BE2C (cell line): Measurements from ENCODE around the gene EHMT2.
A peak's percentile ranks its signal among the peaks of the same experiment; 100 is the strongest.

ENCODE experiments used
- DNase-seq: peaks from one replicate; pipeline ENCODE4 v3.0.0-alpha.2; 2020
- H3K27me3 ChIP-seq: fragments of 250-450 bp; sonication (Bioruptor Pico); 2 replicates; pipeline ENCODE4 v1.5.1; 2020; ENCODE audit warnings: mild to moderate bottlenecking
- H3K36me3 ChIP-seq: fragments of 250-450 bp; sonication (Bioruptor Pico); 2 replicates; pipeline ENCODE4 v1.5.1; 2020; ENCODE audit warnings: mild to moderate bottlenecking
- H3K4me1 ChIP-seq: fragments of 250-450 bp; sonication (Bioruptor Pico); 2 replicates; pipeline ENCODE4 v1.5.1; 2020
- H3K4me3 ChIP-seq: 2 replicates; pipeline ENCODE4 v1.5.1; 2011; ENCODE audit warnings: low read depth, low read length
- H3K9me3 ChIP-seq: fragments of 250-450 bp; sonication (Bioruptor Pico); 2 replicates; pipeline ENCODE4 v1.5.1; 2020
- CTCF ChIP-seq: IDR thresholded peaks from 2 replicates; pipeline ENCODE4 v1.5.1; 2012; ENCODE audit warnings: mild to moderate bottlenecking, low read depth, low read length

EHMT2 gene

GRCh38 chr6:31901415-31901952, 4.0 kb upstream of the EHMT2 start:
- peak; percentile 42 for DNase-seq
- TF ChIP-seq CTCF = no peak
- Histone ChIP-seq H3K27me3 (no peaks in the 10 kb centered on the region), H3K36me3 (peaks cover under 1% of the 10 kb centered on the region; the same call in 1 of the 2 replicates), H3K4me3 (peak overlapping the region; percentile 72), H3K4me1 (peaks cover 2% of the 10 kb centered on the region; the same call in 1 of the 2 replicates), H3K9me3 (no peaks in the 10 kb centered on the region)

- peaks cover 2% of the 10 kb centered on the region; the same call in 1 of the 2 replicates for H3K4me1 ChIP-seq
- H3K9me3 ChIP-seq = no peaks in the 10 kb centered on the region
- peak overlapping the region; percentile 72 for H3K4me3 ChIP-seq
- H3K27me3 ChIP-seq = no peaks in the 10 kb centered on the region
- peaks cover 6% of the 10 kb centered on the region for H3K36me3 ChIP-seq
- DNase-seq = no peak
- no peak for TF ChIP-seq CTCF
Measured at GRCh38 chr6:31900917-31901414, 3.5 kb upstream of the EHMT2 start.

GRCh38 chr6:31899882-31900722, 2.6 kb upstream of the EHMT2 start:
- no peak for TF ChIP-seq CTCF
- Histone ChIP-seq H3K36me3 (peaks cover 12% of the 10 kb centered on the region), H3K4me1 (peaks cover 2% of the 10 kb centered on the region; the same call in 1 of the 2 replicates), H3K27me3 (no peaks in the 10 kb centered on the region), H3K9me3 (no peaks in the 10 kb centered on the region), H3K4me3 (no peak overlapping the region)
- DNase-seq = no peak

- no peak for DNase-seq
- H3K27me3 ChIP-seq = no peaks in the 10 kb centered on the region
- TF ChIP-seq CTCF = no peak
Measured at GRCh38 chr6:31899215-31899614, 1.7 kb upstream of the EHMT2 start.

GRCh38 chr6:31898383-31899011, 999 bp upstream of the EHMT2 start:
- Histone ChIP-seq H3K4me1 (peaks cover 2% of the 10 kb centered on the region; the same call in 1 of the 2 replicates), H3K36me3 (peaks cover 22% of the 10 kb centered on the region), H3K4me3 (peak overlapping the region; percentile 99), H3K9me3 (no peaks in the 10 kb centered on the region), H3K27me3 (no peaks in the 10 kb centered on the region)
- no peak for DNase-seq
- no peak for TF ChIP-seq CTCF

More at GRCh38 chr6:31899215-31899614, 1.7 kb upstream of the EHMT2 start:
- H3K4me3 ChIP-seq = no peak overlapping the region
- H3K36me3 ChIP-seq = peaks cover 18% of the 10 kb centered on the region
- no peaks in the 10 kb centered on the region for H3K9me3 ChIP-seq
- peaks cover 2% of the 10 kb centered on the region; the same call in 1 of the 2 replicates for H3K4me1 ChIP-seq
